ENCODE measurements around the gene ANKRD29. TPM values are rescaled to one million over a fixed set of nuclear protein-coding genes. Genes with fewer than 3 reads are reported as not detected.

Gene ANKRD29
- total and polyA plus RNA-seq, 2 donors (not counting 3 experiments of a cell fraction or from before 2014, with no cell fraction given): 0.03 to 2.6 TPM

GRCh38 chr18:23661735-23662308 lies 889 bp downstream of the ANKRD29 start:
- H2AFZ ChIP-seq (ENCODE audit: low read depth, low read length): peak overlapping the region; percentile 64
- dilution Hi-C loops (cut with MboI; ENCODE audit: extremely low pct_ligation_motif_present, low sequenced_read_pairs) (no loop called here), intact Hi-C loops (cut with micrococcal nuclease) (loop anchor here (1.0 kb wide), 1 partner anchor 36 kb away; no protein-coding TSS in a partner anchor)
- H3K27ac ChIP-seq (ENCODE audit: insufficient read depth, low read depth, low read length): no peak overlapping the region
- no peaks in the 10 kb centered on the region for H3K36me3 ChIP-seq (ENCODE audit: control insufficient read depth in 2 of 2, extremely low read depth in 1 of 2, insufficient read depth in 2 of 2, low read length in 2 of 2)
- no peaks in the 10 kb centered on the region for H4K20me1 ChIP-seq (replicated peaks; ENCODE audit: control insufficient read depth, extremely low read depth, insufficient read depth, low read length)
- BruUV-seq (replicated peaks): no TSS peak
- H3K9me3 ChIP-seq (replicated peaks; ENCODE audit: control insufficient read depth, insufficient read depth, low read length): no peaks in the 10 kb centered on the region
- peak overlapping the region in 2 of 3 experiments; percentile 30 to 38 for H3K4me3 ChIP-seq (replicated peaks in 1 of 3; ENCODE audit: insufficient read depth in 1 of 3, low read depth in 1 of 3, low read length in 3 of 3)
- DNase-seq (ENCODE audit: low read depth, low spot score) (no peak), FAIRE-seq (no peak)
- peaks cover 3% of the 10 kb centered on the region for H3K4me1 ChIP-seq (ENCODE audit: control insufficient read depth, extremely low read depth, insufficient read depth, low read length)
- H3K9me1 ChIP-seq (replicated peaks; ENCODE audit: control insufficient read depth, extremely low read depth, insufficient read depth, low read length): no peaks in the 10 kb centered on the region
- peaks cover 17 to 24% of the 10 kb centered on the region in 2 experiments for H3K27me3 ChIP-seq (ENCODE audit: control insufficient read depth in 2 of 2, insufficient read depth in 2 of 2, low read length in 2 of 2)
- H3K4me2 ChIP-seq (ENCODE audit: insufficient read depth, low read length): peak overlapping the region; percentile 68
- ChIA-PET POLR2A (no interaction called here), CTCF (interaction anchor here (0.7 to 1.6 kb wide), 3 partner anchors 22 to 41 kb away, joined by 3 to 6 read pairs (median 3); no protein-coding TSS in a partner anchor)
- H3K79me2 ChIP-seq (ENCODE audit: control insufficient read depth, insufficient read depth, low read length): no peaks in the 10 kb centered on the region
- H3K9ac ChIP-seq (replicated peaks; ENCODE audit: extremely low read depth, insufficient read depth, low read length): no peak overlapping the region
- TF ChIP-seq CTCF (IDR thresholded peaks at IDR 0.05; ENCODE audit: extremely low read depth in 1 of 2, insufficient read depth in 1 of 2, low read depth in 1 of 2, low read length in 2 of 2) (no peak), POLR2AphosphoS5 (IDR thresholded peaks at IDR 0.05; ENCODE audit: insufficient read depth, low read depth, low read length) (no peak), POLR2A (IDR thresholded peaks at IDR 0.05; ENCODE audit: low read depth, low read length) (no peak), EZH2 (IDR thresholded peaks at IDR 0.05; ENCODE audit: borderline replicate concordance, low read depth, low read length, severe bottlenecking) (no peak), JUN (IDR thresholded peaks at IDR 0.05; ENCODE audit: borderline replicate concordance, insufficient read depth, insufficient read length, low read depth) (no peak), FOS (IDR thresholded peaks at IDR 0.05; ENCODE audit: borderline replicate concordance, insufficient read depth, low read length) (no peak), GATA2 (IDR thresholded peaks at IDR 0.05; ENCODE audit: insufficient read depth, insufficient read length, low read depth, low read length) (no peak), MYC (IDR thresholded peaks at IDR 0.05; ENCODE audit: low read depth, low read length) (no peak)
- TF ChIP-seq, protein P1, sequence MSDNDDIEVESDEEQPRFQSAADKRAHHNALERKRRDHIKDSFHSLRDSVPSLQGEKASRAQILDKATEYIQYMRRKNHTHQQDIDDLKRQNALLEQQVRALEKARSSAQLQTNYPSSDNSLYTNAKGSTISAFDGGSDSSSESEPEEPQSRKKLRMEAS (IDR thresholded peaks at IDR 0.05; ENCODE audit: insufficient read depth, insufficient read length): no peak
